Choroid plexus epithelial cell (primary cell): Measurements from ENCODE around the gene TEX9.

ENCODE experiments used
- DNase-seq: peaks from one replicate; pipeline ENCODE4 v3.0.0-alpha.2; 2010; ENCODE audit warnings: low read depth
- H3K4me3 ChIP-seq: 2 replicates; pipeline ENCODE4 v1.5.1; 2011; ENCODE audit warnings: low read depth, mild to moderate bottlenecking, control low read depth, low read length, moderate library complexity
- CTCF ChIP-seq: conservative IDR thresholded peaks from 2 replicates; pipeline ENCODE4 v1.5.1; 2011; ENCODE audit warnings: low read depth, mild to moderate bottlenecking, control low read depth, inconsistent platforms, low read length, moderate library complexity

TEX9 gene

GRCh38 chr15:56327721-56328502 is 37.3 kb upstream of the TEX9 start:
- H3K4me3 ChIP-seq, result no peak overlapping the region
- no peak for TF ChIP-seq CTCF
- no peak for DNase-seq

DNA sequence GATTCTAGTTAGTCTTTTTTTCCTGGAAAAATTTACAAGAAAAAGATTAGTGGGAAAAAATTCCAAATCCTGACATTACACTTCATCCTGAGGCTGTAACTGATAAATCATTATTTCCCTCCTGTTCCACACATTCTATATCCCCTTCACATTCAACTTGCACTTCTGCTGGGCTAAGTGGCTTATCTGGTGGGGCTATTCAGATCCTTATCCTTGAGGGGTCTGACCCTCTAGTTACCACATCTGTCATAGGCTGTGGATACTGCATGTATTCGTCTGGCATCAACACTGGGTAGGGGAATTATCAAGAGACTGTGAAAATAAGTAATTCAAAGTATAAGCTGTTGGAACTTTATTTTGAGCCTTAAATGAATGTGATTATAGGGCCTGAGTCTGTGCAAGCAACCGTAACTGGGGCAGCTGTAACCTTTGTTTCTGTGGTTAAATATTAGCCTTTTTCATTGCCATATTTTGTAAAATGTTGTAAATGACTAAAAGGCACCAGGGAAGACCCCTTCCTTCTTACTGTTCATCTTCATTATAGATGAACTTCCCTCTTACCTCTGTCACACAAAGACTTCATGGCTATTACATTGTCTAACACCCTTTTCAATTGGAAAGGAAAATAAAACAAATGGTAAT is 28.0 kb upstream of the TEX9 start:
- H3K4me3 ChIP-seq, result no peak overlapping the region
- no peak for DNase-seq
- no peak for TF ChIP-seq CTCF

DNA sequence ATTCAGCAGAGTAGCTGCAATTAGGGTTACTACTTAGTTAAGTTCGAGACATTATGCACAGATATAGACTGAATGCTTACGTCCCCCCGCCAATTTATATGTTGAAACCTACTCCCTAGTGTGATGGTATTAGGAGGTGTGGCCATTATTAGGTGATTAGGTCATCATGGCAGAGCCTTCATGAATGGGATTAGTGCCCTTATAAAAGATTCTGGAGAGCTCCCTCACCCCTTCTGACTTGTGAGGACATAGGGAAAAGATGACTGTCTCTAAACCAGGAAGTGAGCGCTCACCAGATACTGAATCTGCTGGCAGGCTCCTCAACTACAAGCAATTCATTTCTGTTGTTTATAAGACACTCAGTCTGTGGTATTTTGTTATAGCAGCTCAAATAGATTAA is 25.6 kb upstream of the TEX9 start:
- no peak for DNase-seq
- TF ChIP-seq CTCF, result no peak
- no peak overlapping the region for H3K4me3 ChIP-seq

DNA sequence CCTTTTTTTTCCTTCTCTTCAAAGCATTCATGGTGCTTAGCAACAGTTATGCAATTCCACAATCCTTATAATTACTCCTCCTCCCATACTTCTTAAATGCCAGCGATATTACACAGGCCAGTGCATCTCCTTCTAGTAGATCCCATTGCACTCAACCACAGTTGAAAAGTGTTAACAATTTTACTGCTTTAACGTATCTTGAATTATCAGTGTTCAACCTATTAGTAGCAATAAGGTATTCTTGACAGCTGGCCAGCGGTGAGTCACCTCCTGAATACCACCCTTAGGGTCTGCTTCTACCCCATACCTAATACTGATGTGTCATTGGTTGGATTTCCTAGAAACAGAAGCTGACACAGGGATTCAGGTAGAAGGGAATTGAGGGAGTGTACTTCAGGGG is 24.0 kb upstream of the TEX9 start:
- no peak for TF ChIP-seq CTCF
- no peak for DNase-seq
- no peak overlapping the region for H3K4me3 ChIP-seq

DNA sequence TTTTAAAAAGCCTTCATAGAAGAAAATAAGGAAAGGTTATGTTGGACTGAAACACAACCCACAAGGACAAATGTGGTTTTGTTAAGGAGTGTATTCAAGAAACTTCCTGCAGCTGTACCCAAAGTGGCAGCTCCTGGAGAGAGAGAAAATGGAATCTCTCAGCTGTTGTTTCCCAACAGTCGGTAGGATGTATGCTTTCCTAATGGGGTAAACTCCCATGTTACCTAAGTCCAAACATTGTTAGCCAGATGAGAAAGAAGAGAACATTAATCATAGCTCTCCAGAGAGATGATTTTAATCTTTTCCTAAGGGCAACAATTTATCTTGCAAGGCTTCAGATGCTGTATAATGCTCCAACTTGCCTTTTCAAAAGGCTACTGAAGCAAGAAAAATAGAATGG is 22.6 kb upstream of the TEX9 start:
- no peak overlapping the region for H3K4me3 ChIP-seq
- no peak for DNase-seq
- TF ChIP-seq CTCF, result no peak

DNA sequence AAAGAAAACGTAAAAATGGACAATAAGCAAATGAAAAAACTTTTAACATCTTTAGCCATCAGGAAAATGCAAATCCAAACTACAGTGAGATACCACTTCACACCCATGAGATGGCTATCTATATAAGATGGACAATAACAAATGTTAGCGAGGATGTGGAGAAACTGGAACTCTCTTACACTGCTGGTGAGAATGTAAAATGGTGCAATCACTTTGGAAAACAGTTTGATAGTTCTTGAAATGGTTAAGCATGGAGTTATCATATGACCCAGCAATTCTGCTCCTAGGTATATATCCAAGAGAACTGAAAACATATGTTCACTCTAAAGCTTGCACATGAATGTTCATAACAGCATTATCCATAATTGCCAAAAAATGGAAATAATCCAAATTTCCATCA is 21.3 kb upstream of the TEX9 start:
- no peak overlapping the region for H3K4me3 ChIP-seq
- TF ChIP-seq CTCF, result no peak
- DNase-seq, result no peak

GRCh38 chr15:56344336-56344735 is 20.9 kb upstream of the TEX9 start:
- H3K4me3 ChIP-seq, result no peak overlapping the region
- no peak for DNase-seq
- no peak for TF ChIP-seq CTCF
